Pons (tissue), 1 donor: ENCODE measurements around the gene KIAA1549.

Source experiments
- DNase-seq: peaks from one replicate; pipeline ENCODE4 v3.0.0-alpha.2; 2016; ENCODE audit warnings: low spot score

KIAA1549 gene

GRCh38 chr7:138907201-138907847, 73.9 kb downstream of the KIAA1549 start:
- DNase-seq, result no peak

- no peak for DNase-seq
Measured at GRCh38 chr7:138903859-138904435, 77.2 kb downstream of the KIAA1549 start.

GRCh38 chr7:138903186-138903820, 77.9 kb downstream of the KIAA1549 start:
- DNase-seq, result no peak

DNA sequence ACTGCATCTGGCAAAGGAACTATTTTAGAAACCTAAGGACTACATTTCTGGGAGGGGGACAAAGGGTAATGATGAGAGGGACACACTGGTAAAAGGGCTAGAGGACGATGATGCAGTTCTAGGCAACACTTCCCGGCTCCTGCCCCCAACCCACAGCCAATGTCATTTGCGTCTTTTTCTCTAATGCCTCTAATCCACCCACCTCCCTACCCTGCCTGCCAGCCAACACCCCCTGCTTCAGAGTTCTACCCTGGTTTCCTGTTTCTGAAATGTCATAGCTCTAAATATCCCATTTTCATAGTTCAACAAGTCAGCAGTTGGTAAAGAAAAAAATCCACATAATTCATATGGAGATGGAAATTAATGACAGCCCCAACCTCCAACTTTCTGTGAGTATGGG, 79.0 kb downstream of the KIAA1549 start:
- no peak for DNase-seq

GRCh38 chr7:138900035-138900828, 81.0 kb downstream of the KIAA1549 start:
- no peak for DNase-seq

GRCh38 chr7:138898802-138899201, 82.4 kb downstream of the KIAA1549 start:
- DNase-seq, result no peak

DNA sequence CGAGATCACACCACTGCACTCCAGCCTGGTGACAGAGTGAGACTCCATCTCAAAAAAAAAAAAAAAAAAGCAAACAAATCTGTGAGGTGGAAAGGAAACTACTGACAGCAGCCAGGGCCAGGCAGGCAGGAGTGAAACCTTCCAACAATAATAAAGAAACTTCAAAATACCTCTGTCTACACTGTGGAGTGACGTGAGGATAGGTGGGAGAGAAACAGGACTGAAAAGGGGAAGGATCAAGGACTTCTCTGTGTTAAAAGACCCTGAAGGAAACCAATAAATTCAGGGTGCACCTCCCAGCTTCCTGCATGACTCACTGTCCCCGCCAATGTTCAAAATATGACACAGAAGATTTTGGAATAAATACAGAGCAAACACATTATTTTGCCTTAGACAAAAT, 82.9 kb downstream of the KIAA1549 start:
- no peak for DNase-seq

DNA sequence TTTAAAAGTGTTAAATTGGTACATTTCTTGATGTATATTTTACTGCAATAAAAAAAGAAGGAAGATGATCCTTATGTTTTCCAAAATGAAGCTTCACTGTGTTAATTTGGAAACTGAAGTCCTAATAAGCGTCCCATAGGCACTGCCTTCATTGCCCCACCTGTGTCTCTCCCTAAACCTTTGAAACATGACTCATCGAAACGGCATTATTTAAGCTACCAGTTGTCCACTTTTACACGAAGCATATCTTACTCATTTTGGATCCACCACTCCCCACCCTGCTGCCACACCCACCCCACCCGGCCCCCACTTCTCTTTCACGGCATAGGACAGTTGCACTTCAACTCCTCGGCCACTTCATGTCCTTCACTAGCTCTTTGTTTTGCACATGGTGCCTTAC, 85.5 kb downstream of the KIAA1549 start:
- no peak for DNase-seq

GRCh38 chr7:138893258-138893657, 87.9 kb downstream of the KIAA1549 start:
- DNase-seq, result no peak

- no peak for DNase-seq
Measured at GRCh38 chr7:138892812-138893211, 88.4 kb downstream of the KIAA1549 start.

DNA sequence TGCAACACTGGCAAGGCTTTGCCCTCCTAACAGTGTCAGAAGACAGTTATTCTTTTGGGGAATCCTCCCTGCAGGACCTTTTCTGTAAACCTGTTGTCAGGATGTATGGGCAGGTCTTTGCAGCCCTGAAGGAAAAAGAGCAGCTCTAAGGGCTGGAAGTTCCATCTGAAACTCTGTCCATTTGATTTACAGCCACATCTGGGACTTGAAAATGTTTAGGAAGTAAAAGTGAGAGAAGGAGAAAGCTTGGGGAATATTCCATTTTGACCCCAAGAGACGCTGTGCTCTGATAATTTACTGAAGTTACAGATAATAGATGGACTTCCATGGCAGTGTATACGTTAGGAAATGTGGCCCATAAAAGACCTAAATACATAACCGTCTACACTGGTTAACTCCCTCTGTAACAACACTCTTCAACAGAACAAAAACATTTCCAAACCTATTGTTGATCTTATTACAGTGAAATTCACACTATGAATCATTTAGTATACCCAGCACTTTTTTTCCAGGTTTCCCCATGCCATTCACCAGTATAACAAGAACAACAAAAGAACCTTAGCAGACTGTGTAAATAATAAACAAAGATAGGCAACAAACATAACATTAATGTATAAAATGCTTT, 89.1 kb downstream of the KIAA1549 start:
- no peak for DNase-seq

GRCh38 chr7:138891446-138891810, 89.8 kb downstream of the KIAA1549 start:
- DNase-seq, result no peak

DNA sequence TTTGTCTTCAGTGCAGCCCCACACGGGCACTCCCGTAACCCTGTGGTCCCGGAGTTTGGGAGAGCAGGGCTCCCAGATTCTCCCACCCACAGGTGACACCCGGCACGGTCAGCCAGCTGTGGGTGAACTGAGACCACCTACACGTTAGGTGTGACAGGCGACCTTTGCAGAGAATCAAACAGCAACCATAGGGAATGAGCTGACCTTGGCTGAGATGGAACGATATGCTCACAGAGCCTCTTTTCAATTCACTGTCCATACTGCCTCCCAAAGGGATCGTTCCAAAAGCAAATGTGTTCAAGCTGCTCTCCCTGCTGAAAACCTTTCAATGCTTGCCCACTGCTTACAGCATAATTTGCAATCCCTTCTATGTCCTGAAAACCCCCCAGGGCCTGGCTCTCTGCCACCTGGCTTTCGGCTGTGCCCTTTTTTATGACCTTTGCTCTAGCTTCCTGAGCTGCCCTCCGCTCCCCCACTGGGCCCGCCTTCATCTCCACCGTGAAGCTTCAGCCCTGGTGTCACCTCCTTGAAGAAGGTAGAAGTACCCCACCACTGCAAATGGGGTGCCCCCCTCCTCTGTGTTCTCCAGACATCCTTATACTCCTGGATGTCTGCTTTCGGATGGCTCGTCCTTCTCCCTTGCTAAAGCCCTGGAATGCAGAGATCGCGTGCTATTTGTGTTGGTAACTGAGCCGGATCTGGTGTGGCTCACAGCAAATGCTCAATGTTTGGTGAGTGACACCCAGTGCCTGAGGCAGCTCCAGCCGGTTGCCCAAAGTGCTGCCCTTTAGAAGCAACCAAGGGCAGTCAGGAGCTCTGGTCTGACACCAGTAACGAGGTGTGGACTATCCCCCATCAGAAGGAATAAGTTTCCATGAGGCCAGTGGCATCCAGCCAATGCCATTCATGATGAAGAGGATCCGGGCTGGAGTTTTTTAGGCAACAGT, 90.4 kb downstream of the KIAA1549 start:
- DNase-seq, result no peak

DNA sequence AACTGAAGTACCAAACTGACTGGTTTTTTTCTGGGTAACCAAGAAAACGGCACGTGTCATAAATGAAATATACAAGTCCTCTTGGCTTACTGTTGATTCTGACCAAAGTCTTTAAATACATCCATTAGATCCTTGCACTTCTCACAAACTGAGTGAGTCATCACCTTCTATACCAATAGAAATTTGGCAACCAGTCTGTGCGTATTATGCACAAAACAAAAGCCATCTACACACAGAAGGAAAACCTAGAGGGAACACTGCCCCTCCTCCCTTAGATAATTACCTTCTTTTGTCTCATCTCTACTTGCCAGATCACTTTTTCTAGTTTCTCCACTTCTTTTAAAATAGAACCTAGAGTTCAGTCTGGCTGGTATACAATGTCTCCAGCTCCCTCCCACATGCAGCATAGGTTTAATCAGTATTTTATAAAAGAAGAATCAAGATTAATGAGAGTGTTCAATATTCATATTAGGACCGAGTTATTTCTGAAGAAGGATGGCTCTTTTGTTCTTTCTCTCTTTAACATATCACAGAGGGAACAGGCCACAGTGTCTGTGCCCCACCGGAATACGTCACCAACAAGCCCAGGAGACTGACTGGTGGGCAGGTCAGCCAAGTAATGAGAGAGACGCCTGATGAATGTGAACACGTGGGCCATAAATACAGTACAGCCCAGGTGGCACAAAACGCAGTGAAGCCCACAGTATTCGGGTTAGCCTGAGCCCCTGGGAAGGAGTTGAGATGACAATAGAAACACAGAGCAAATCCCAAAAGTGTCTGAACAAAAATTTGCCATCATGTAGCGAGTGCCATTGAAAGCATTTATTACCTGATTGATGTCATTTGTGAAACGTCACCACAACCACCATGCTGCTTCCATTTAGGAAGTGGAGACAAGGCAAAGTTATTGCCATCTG, 91.3 kb downstream of the KIAA1549 start:
- DNase-seq, result no peak

- DNase-seq, result no peak
Measured at GRCh38 chr7:138887872-138888656, 93.1 kb downstream of the KIAA1549 start.

- DNase-seq, result no peak
Measured at GRCh38 chr7:138887085-138887710, 94.0 kb downstream of the KIAA1549 start.

- peak; percentile 40 for DNase-seq
Measured at GRCh38 chr7:138886501-138886917, 94.7 kb downstream of the KIAA1549 start.

DNA sequence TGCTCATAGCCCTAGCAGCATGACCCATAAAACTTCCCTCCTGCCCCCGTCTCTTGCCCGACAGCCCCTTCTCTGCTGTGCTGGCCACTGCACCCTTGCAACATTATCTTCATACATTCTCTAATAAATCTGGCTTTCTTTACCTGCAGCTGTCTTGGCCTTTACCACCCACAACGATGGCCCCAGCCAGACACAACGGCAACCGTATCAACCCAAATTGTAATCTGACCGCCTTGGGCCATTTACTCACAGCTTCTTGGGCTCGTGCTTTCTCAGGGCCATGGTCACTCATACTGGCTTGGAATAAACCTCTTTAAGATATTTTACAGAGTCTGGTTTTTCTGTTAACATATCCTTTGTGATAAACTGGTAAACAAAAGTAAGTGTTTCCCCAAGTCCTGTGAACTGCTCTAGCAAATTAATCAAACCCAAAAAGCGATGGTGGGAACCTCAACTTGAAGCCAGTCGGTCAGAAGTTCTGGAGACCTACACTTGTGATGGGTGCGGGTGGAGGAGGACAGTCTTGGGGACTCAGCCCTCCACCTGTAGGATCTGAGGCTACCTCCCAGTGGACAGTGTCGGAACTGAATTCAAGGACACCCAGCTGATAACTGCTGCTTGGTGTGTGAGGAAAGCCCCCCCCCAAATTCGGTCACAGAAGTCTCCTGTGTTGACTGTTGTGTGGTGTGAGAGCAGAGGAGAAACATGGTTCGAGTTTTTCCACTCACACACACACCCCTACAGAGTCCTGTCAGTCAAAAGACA, 95.6 kb downstream of the KIAA1549 start:
- no peak for DNase-seq
